Kidney (tissue), 14 donors: ENCODE data around the gene C8A. TPM values are rescaled to one million over a fixed set of nuclear protein-coding genes. Genes with fewer than 3 reads are reported as not detected.
A peak's percentile ranks its signal among the peaks of the same experiment; 100 is the strongest.

Source experiments
- DNase-seq, 5 donors: peaks; one replicate each; pipeline ENCODE4 v3.0.0-alpha.2; 2013 to 2020
- FAIRE-seq: peaks from 2 replicates; lab custom pipeline; 2012; peaks lifted over from hg19 to GRCh38; lab: Jason Lieb, UNC
- H3K27ac ChIP-seq, 2 donors: one replicate each; pipeline ENCODE4 v1.7.0; 2013; ENCODE audit warnings: low read depth in 2 of 2, low read length in 2 of 2, inconsistent platforms in 1 of 2
- H3K27me3 ChIP-seq: one replicate; pipeline ENCODE4 v1.7.1; 2013; ENCODE audit warnings: low read length, inconsistent platforms; ENCODE audit not compliant: control insufficient read depth, insufficient read depth
- H3K36me3 ChIP-seq, 3 donors: one replicate each; pipeline versions ENCODE4 v1.7.0 to v1.7.1; 2013; ENCODE audit warnings: low read length in 3 of 3, control low read depth in 1 of 3, inconsistent platforms in 1 of 3; ENCODE audit not compliant: insufficient read depth in 3 of 3, control insufficient read depth in 2 of 3
- H3K4me1 ChIP-seq, 3 donors: one replicate each; pipeline versions ENCODE4 v1.7.0 to v1.7.1; 2013; ENCODE audit warnings: low read length in 3 of 3, inconsistent platforms in 1 of 3, low read depth in 1 of 3; ENCODE audit not compliant: control insufficient read depth in 2 of 3, insufficient read depth in 2 of 3
- H3K4me3 ChIP-seq, 3 donors: one replicate each; pipeline versions ENCODE4 v1.7.0 to v1.8.1; 2013; ENCODE audit warnings: low read length in 3 of 3, control low read depth in 1 of 3, inconsistent platforms in 1 of 3
- H3K9ac ChIP-seq, 3 donors: one replicate each; pipeline versions ENCODE4 v1.7.0 to v1.7.1; 2013; ENCODE audit warnings: low read length in 3 of 3, control low read depth in 1 of 3, inconsistent platforms in 1 of 3
- H3K9me3 ChIP-seq, 3 donors: one replicate each; pipeline versions ENCODE4 v1.7.0 to v1.7.1; 2013; ENCODE audit warnings: low read length in 3 of 3, control low read depth in 1 of 3, inconsistent platforms in 1 of 3; ENCODE audit not compliant: control insufficient read depth in 2 of 3, insufficient read depth in 1 of 3
- CTCF ChIP-seq: IDR thresholded peaks from 3 replicates; pipeline ENCODE4 v1.5.1; 2012; ENCODE audit warnings: mild to moderate bottlenecking, moderate library complexity, borderline replicate concordance; ENCODE audit not compliant: insufficient read depth; ENCODE audit errors: extremely low read depth
- intact Hi-C: fragments of 100-400 bp; cut with DNase I; formaldehyde crosslinking; loops from one replicate; pipeline ENCODE4 v1.11.1; 2022
- polyA plus RNA-seq: library from polyadenylated mRNA; stranded (reverse); fragments of 350-450 nt; fragmentation: Illumina TruSeq; extraction: RNeasy Lipid Tissue Mini Kit (QIAGEN cat#74804); gene quantifications from one replicate; pipeline ENCODE4 v1.2.3, GENCODE V29; 2014; ENCODE audit warnings: low read depth, low replicate concordance; ENCODE audit not compliant: insufficient read depth
- total RNA-seq: library from RNA; stranded (reverse); fragmentation: NEBNext Ultra II Directional; extraction: Animal tissue kit (Norgen Biotek cat#: 25700); gene quantifications from one replicate; pipeline ENCODE4 v1.2.1, GENCODE V29; 2021
- donor health status: control.
- donor health status: control.
- donor health status: control.
- donor health status: control.
- donor health status: control.
- donor health status: DM: yes; HTN: yes; CAD: no.
- donor health status: Normal renal cell carcinoma (clear cell type).

The C8A gene
- total and polyA plus RNA-seq, 2 donors from 2014 or later, result 0.09 TPM; not detected in 1

GRCh38 chr1:56894014-56894413 is 39.4 kb downstream of the C8A start:
- Histone ChIP-seq H3K27ac (no peak overlapping the region), H3K36me3 (no peaks in the 10 kb centered on the region), H3K4me1 (peaks cover 0 to 19% (median 9%) of the 10 kb centered on the region in 3 donors), H3K9ac (no peak overlapping the region), H3K4me3 (no peak overlapping the region), H3K9me3 (no peaks in the 10 kb centered on the region), H3K27me3 (no peaks in the 10 kb centered on the region)
- DNase-seq, result no peak
- intact Hi-C loops, result no loop called here
- no peak for FAIRE-seq
- TF ChIP-seq CTCF, result no peak

GRCh38 chr1:56897150-56898004 is 42.8 kb downstream of the C8A start:
- Histone ChIP-seq H3K27me3 (no peaks in the 10 kb centered on the region), H3K9me3 (no peaks in the 10 kb centered on the region), H3K27ac (peak overlapping the region in 1 of 2 donors; percentile 10), H3K4me1 (peaks cover 0 to 19% (median 9%) of the 10 kb centered on the region in 3 donors), H3K4me3 (no peak overlapping the region), H3K36me3 (no peaks in the 10 kb centered on the region), H3K9ac (no peak overlapping the region)
- intact Hi-C loops, result no loop called here
- DNase-seq (no peak), FAIRE-seq (peak; percentile 55)
- no peak for TF ChIP-seq CTCF

GRCh38 chr1:56898005-56898373 is 43.4 kb downstream of the C8A start:
- Histone ChIP-seq H3K27ac (no peak overlapping the region), H3K27me3 (no peaks in the 10 kb centered on the region), H3K9ac (no peak overlapping the region), H3K9me3 (no peaks in the 10 kb centered on the region), H3K36me3 (no peaks in the 10 kb centered on the region), H3K4me1 (peaks cover 0 to 19% (median 9%) of the 10 kb centered on the region in 3 donors), H3K4me3 (no peak overlapping the region)
- FAIRE-seq, result no peak
- no peak for DNase-seq
- no peak for TF ChIP-seq CTCF
- intact Hi-C loops, result no loop called here
